Non-pigmented ciliary epithelial cell (primary cell): ENCODE data around the gene PGGHG.
"Not testable (repeated sequence)": the region's sequence is repeated elsewhere in the genome, so short reads cannot be mapped to it uniquely, and the experiment has no call there.

Experiments
- DNase-seq: peaks from one replicate; pipeline ENCODE4 v3.0.0-alpha.2; 2010; ENCODE audit warnings: low read depth

The PGGHG gene

DNA sequence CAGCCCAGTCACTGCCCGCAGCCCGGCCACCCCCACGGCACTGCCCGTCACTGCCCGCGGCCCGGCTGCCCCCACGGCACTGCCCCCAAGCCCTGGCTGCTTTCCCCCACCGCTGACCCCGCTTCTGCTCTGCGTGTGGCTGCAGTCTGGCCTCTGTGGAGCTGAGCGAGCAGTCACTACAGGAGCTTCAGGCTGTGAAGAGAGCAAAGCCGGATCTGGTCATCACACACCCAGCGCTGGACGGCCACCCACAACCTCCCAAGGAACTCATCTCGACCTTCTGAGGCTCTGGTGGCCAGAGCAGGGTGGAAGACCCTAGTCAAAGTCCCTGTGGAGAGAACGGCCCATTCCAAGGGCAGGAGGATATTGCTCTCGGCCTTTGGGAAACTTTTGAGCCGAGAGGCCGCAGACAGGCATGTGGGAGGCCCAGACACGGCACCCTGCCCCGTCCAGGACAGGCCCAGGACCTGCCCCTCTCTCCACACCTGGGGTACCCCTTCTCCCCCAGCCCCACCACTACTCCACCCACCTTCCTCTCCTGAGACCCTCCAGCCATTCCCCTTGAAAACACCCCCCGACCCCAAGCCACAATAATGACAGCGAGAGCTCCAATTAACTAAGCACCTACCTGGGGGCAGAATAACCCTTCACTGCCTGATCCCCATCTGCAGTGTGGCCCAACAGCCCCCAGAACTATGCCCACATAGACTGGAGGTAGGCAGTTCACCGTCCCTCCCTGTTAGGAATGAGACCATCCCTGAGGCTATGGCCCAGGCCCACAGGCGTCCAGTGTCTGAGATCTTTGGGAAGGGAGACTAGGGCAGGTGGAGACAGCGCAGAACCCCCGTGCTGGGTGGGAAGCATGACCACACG is 3.7 kb upstream of the PGGHG start:
- no peak for DNase-seq

- DNase-seq: no peak
Observed at GRCh38 chr11:285894-286220, 3.1 kb upstream of the PGGHG start.

GRCh38 chr11:286977-287820 is 1.7 kb upstream of the PGGHG start:
- not testable (repeated sequence) for DNase-seq

GRCh38 chr11:287821-288477 is 977 bp upstream of the PGGHG start:
- no peak for DNase-seq

GRCh38 chr11:289398-289711 is 429 bp downstream of the PGGHG start:
- no peak for DNase-seq

GRCh38 chr11:289712-290620 is 1.0 kb downstream of the PGGHG start:
- no peak for DNase-seq

- no peak for DNase-seq
Observed at GRCh38 chr11:290621-291231, 1.8 kb downstream of the PGGHG start.

DNA sequence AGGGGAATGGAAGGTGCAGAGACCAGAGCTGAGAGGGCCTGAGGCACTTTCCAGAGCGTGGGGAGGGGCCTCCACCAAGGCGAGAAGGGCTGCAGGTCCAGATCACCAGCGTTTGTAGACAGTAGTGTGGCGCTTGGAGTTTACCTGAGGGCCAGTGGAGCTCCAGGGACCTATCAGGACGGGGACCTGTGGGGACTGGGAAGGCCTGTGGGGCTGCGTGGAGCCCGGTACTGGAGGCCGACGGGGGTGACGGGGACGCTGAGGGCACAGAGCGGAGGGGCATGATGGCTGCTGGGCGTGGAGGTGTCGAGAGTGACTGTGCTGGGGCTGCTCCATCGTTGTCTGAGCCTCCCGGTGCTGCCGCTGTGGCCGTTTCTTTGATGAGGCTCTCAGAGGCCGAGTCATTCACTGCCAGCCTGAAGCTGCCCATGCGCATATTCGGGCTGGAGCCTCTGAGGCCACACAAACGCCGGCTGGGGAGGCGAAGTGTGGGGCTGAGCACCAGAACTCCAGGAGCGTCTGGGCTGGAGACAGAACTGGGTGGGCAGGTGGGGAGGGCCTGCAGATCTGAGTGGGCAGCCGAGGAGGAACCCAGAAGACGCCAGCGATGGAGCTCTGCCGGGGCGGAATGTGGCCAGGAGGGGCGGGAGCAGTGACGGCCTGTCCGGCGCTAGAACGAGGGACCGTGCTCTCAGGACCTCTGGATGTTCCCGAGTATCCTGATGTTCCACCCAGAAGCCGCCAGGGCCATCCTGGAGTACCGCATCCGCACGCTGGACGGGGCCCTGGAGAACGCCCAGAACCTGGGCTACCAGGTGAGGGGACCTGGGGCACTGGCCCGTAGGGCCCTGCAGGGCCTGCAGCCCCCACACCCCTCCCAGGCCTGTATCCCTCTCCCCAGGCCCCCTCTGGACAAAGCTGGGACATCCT is 2.6 kb downstream of the PGGHG start:
- DNase-seq: no peak

DNA sequence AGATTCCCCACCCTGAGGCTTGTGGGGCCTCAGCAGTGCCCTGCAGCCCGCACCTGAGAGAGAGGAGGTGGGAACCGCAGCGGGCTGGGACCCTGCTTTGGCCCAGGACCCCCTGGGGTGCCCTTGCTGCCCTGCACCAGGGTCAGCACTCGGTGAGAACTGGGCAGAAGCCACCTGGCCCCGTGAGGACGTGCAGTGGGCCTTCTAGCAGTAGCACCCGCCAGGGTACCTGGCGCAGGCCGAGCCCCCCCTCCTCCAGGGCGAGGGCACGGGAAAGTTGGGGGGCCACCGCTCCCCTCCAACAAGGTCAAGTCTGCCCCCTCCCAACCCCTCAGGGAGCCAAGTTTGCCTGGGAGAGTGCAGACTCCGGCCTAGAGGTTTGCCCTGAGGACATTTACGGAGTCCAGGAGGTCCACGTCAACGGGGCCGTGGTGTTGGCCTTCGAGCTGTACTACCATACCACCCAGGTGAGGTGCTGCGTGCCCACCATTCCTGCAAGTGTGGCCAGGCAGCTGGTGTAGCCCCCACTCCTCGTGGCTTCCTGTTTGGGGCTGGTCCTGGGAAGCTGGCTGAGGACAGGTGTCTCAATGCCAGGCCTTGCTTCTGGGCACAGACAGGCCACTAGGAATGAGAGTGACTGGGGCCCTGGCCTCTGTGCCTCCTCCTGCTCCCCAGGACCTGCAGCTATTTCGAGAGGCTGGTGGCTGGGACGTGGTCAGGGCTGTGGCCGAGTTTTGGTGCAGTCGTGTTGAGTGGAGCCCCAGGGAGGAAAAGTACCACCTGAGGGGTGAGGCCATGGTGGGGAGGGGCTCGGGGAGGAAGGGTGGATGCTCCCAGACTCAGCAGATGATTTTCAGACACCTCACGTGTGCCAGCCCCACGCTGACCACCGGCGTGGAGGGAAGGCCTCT is 3.5 kb downstream of the PGGHG start:
- no peak for DNase-seq

GRCh38 chr11:293271-293851 is 4.4 kb downstream of the PGGHG start:
- DNase-seq: no peak

DNA sequence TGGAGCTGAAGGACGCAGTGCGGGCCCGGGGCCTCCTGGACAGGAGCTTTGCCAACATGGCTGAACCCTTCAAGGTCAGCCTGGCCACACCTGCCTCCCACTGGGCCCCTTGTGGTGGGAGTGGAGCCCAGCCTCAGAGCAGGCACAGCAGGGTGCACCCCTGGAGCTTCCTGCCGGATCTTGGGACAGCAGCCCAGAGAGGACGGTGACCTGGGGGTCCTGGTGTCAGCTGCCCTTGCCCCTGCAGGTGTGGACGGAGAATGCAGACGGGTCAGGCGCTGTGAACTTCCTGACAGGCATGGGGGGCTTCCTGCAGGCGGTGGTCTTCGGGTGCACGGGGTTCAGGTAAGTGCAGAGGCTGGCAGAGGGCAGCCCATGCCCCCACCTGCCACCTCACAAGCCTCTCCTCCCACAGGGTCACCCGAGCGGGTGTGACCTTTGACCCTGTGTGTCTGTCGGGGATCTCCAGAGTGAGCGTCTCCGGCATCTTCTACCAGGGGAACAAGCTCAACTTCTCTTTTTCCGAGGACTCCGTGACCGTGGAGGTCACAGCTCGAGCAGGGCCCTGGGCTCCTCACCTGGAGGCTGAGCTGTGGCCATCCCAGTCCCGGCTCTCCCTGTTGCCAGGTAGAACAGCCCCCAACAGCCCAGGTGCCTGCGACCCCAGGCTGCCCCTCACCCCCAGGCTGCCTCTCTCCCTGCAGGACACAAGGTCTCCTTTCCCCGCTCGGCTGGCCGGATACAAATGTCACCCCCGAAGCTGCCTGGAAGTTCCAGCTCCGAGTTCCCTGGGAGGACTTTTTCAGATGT is 5.1 kb downstream of the PGGHG start:
- no peak for DNase-seq

DNA sequence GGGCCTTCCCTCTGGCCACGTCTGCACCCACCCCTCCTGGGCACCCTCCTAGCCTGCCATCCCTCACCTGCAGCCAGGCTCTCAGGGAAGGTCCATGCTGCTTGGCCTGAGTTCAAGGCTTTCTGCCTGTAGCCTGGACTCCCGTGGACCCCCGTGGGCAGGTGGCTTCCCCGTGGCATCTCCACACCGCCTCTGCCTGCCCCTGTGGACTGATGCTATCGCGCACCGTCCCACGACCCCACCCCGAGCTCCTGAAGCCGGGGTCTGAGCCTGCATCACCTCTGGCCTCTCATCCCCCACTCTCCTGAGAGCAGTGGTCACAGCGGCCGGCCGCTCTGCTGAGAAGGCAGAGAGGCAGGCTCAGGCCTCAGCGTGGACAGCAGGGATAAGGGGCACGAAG is 5.9 kb downstream of the PGGHG start:
- no peak for DNase-seq

- DNase-seq: no peak
Observed at GRCh38 chr11:295351-296170, 6.6 kb downstream of the PGGHG start.

DNA sequence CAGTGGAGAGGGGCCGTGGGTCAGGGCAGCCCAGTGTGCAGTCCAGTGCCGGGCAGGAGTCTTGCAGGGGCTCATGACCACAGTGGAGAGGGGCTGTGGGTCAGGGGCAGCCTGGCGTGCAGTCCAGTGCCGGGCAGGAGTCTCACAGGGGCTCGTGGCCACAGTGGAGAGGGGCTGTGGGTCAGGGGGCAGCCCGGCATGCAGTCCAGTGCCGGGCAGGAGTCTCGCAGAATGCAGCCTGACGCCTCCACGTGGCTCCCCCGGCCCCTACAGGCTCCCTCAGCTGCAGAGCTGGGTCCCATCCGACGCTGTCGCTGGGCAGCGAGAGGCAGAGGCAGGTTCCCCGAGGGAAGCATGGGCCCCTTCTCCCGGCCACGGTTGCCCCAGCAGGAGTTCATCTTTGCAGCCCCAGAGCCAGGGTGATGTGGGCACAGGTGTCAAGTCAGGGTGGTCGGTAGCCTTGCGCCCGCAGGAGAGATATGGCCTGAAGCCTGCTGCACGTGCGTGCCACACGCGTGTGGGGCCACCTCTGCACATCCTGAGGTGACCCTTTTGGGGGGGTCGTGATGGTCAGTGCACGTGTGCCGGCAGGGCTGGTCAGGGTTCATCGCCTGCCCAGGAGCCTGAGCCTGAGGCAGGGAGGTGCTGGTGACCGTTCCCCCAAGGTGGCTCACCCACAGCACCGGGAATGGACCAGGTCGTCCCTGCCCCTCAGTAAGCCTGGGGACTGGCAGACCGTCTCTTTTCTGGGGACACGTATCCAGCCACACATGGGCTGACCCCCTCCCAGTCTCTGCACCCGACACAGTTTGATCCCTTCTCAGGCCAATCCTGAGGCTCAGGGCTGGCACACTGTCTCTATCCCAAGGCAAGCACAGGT is 7.5 kb downstream of the PGGHG start:
- DNase-seq: no peak

DNA sequence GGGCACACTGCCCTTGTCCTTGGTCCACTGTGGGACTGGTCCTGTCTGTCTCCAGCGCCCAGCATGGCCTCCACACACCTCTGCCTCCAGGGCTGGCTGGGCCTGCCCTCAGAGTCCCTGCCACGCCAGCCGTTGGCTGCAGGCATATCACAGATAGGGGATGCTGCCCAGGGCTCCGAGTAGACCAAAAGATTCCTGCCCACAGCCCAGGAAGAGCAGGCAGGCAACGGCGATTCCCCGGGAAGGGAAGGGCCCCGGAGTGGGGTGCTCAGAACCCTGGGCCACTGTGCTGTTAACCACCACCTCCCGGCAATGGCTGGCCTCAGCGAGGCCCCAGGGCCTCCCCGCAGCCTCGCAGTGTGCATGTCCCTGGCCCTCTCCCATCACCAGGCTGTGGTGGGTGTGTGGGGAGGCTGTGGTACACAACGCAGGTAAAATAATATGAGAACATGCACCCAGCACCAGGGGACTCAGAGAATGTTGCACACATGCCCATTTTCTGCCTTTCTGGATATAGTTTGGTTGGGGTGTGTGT is 8.2 kb downstream of the PGGHG start:
- DNase-seq: no peak
